Bronchial epithelial cell (primary cell): ENCODE results near the gene MAP4K4. TPM values are rescaled to one million over a fixed set of nuclear protein-coding genes. Genes with fewer than 3 reads are reported as not detected.

Source experiments
- DNase-seq: peaks from one replicate; pipeline ENCODE4 v3.0.0-alpha.2; 2010; ENCODE audit warnings: low read depth
- FAIRE-seq: peaks from 2 replicates; lab custom pipeline; 2011; peaks lifted over from hg19 to GRCh38; lab: Jason Lieb, UNC
- H3K27me3 ChIP-seq: 2 replicates; pipeline ENCODE4 v1.5.1; 2011; ENCODE audit warnings: low read length; ENCODE audit not compliant: control insufficient read depth, insufficient read depth
- H3K36me3 ChIP-seq: 2 replicates; pipeline ENCODE4 v1.5.1; 2011; ENCODE audit warnings: low read length; ENCODE audit not compliant: control insufficient read depth, insufficient read depth
- H3K4me3 ChIP-seq: 2 replicates; pipeline ENCODE4 v1.5.1; 2011; ENCODE audit warnings: mild to moderate bottlenecking, low read depth, low read length, control low read depth
- total RNA-seq: library from RNA; depleted of rRNA; stranded (reverse); fragments of >200 nt; gene quantifications from 2 replicates; pipeline ENCODE4 v1.2.1, GENCODE V29; 2014
- TF ChIP-seq, protein P1 (sequence below): IDR thresholded peaks from 2 replicates; pipeline ENCODE4 v1.5.1; 2011; ENCODE audit warnings: mild to moderate bottlenecking, moderate library complexity, low read length, control low read depth, inconsistent platforms; ENCODE audit not compliant: insufficient read depth, severe bottlenecking

Gene MAP4K4
- total RNA-seq, 1 donor from 2014 or later, result 81.1 TPM

DNA sequence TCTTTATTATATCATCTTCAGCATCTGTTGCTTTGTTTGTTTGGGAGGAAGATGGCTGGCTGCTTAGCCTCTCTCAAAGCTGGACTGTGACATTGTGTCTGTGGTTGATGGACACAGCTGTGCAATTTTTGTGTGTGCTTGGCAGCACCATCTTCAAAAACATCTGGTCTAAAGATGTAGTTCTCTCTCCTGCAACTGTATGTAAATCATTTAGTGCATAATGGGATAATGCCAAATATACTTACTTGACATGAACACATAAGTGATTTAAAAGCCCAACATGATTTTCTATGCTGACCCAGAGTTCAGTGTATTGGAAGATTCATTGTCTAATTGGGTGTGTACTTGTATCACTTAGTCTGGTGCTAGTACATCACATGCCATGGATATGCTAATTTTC is 112.2 kb downstream of the MAP4K4 start:
- no peak for DNase-seq
- TF ChIP-seq, protein P1, sequence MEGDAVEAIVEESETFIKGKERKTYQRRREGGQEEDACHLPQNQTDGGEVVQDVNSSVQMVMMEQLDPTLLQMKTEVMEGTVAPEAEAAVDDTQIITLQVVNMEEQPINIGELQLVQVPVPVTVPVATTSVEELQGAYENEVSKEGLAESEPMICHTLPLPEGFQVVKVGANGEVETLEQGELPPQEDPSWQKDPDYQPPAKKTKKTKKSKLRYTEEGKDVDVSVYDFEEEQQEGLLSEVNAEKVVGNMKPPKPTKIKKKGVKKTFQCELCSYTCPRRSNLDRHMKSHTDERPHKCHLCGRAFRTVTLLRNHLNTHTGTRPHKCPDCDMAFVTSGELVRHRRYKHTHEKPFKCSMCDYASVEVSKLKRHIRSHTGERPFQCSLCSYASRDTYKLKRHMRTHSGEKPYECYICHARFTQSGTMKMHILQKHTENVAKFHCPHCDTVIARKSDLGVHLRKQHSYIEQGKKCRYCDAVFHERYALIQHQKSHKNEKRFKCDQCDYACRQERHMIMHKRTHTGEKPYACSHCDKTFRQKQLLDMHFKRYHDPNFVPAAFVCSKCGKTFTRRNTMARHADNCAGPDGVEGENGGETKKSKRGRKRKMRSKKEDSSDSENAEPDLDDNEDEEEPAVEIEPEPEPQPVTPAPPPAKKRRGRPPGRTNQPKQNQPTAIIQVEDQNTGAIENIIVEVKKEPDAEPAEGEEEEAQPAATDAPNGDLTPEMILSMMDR, result no peak
- H3K4me3 ChIP-seq, result no peak overlapping the region
- H3K36me3 ChIP-seq, result no peaks in the 10 kb centered on the region
- H3K27me3 ChIP-seq, result no peaks in the 10 kb centered on the region
- FAIRE-seq, result no peak

- H3K4me3 ChIP-seq, result no peak overlapping the region
- H3K27me3 ChIP-seq, result no peaks in the 10 kb centered on the region
- TF ChIP-seq, protein P1, result no peak
- DNase-seq (no peak), FAIRE-seq (no peak)
- no peaks in the 10 kb centered on the region for H3K36me3 ChIP-seq
These were observed 113.9 kb downstream of the MAP4K4 start for GRCh38 chr2:101811226-101812015.

- Histone ChIP-seq H3K36me3 (no peaks in the 10 kb centered on the region), H3K27me3 (no peaks in the 10 kb centered on the region), H3K4me3 (no peak overlapping the region)
- TF ChIP-seq, protein P1, result no peak
- FAIRE-seq (no peak), DNase-seq (no peak)
These were observed 114.7 kb downstream of the MAP4K4 start for GRCh38 chr2:101812226-101812625.

DNA sequence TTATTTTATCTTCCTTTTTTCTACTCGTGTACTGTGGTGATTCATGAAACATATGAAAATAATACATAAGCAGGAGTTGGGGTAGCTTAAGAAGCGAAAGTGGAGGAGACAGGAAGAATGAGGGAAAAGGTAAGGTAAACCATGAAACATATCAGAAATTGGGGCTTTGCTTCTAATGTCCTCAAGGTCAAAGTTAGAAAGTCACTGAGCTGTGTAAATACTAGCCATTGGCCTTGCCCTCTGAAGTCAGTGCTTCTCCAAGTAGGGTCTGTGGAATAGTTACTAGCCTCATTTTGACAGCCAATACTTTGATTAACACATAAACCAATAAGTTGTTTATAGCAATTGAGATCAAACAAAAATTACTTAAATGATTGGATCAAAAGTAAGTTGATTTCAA is 117.2 kb downstream of the MAP4K4 start:
- H3K27me3 ChIP-seq, result no peaks in the 10 kb centered on the region
- FAIRE-seq (no peak), DNase-seq (no peak)
- TF ChIP-seq, protein P1, result no peak
- no peaks in the 10 kb centered on the region for H3K36me3 ChIP-seq
- no peak overlapping the region for H3K4me3 ChIP-seq

DNA sequence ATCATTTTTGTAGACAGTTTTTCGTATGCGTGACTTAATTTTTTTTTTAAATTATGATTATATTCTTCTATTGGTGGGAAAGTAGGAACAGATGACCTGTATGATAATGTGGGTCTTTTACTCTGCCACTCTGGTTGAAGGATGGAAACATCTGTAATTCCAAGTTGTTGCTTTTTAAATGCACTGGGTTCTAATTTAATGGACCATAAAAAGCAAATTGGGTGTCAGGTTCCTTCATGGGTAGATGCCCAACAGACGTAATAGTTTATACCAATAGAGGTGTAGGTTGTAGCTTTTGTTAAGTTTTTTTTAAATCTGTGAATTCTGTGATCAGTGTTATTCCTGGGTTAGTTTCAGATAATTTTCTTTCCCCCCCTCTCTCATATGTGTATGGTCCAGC is 117.6 kb downstream of the MAP4K4 start:
- Histone ChIP-seq H3K4me3 (no peak overlapping the region), H3K36me3 (no peaks in the 10 kb centered on the region), H3K27me3 (no peaks in the 10 kb centered on the region)
- FAIRE-seq (no peak), DNase-seq (no peak)
- TF ChIP-seq, protein P1, result no peak
